NCI-H187 (cell line): ENCODE measurements around the gene CDC25B.

Experiments
- DNase-seq, 2 experiments: peaks; one replicate each; lab custom pipeline; 2025; lab: John Stamatoyannopoulos, UW

The CDC25B gene

GRCh38 chr20:3764659-3765058 is 31.5 kb upstream of the CDC25B start:
- DNase-seq: no peak

- no peak for DNase-seq
Observed at GRCh38 chr20:3765171-3765882, 30.8 kb upstream of the CDC25B start.

GRCh38 chr20:3766422-3767109 is 29.5 kb upstream of the CDC25B start:
- no peak for DNase-seq

GRCh38 chr20:3767110-3767426 is 29.0 kb upstream of the CDC25B start:
- DNase-seq: no peak

- DNase-seq: peak; percentile 96 to 99
Observed at GRCh38 chr20:3767427-3768341, 28.4 kb upstream of the CDC25B start, which contains the start of gene ADISSP. Gene ADISSP (minus strand): TSS chr20:3767753. CDS start chr20:3760100, 7,653 bp downstream.

GRCh38 chr20:3768342-3769130 is 27.6 kb upstream of the CDC25B start:
- DNase-seq: peak; percentile 68 to 71

GRCh38 chr20:3771552-3772058 is 24.5 kb upstream of the CDC25B start:
- DNase-seq: no peak

- DNase-seq: no peak
Observed at GRCh38 chr20:3775457-3776108, 20.5 kb upstream of the CDC25B start.

GRCh38 chr20:3777381-3777715 is 18.8 kb upstream of the CDC25B start:
- no peak for DNase-seq

GRCh38 chr20:3777716-3778629 is 18.1 kb upstream of the CDC25B start:
- no peak for DNase-seq

GRCh38 chr20:3778976-3779375 is 17.1 kb upstream of the CDC25B start:
- DNase-seq: no peak

GRCh38 chr20:3781153-3781910 is 14.8 kb upstream of the CDC25B start, which contains the start of gene SPEF1:
Gene SPEF1 (minus strand): TSS chr20:3781448. CDS start chr20:3781287, 161 bp downstream.
- DNase-seq: peak; percentile 67 to 90

GRCh38 chr20:3782597-3782996 is 13.5 kb upstream of the CDC25B start:
- no peak for DNase-seq

GRCh38 chr20:3783068-3783489 is 13.0 kb upstream of the CDC25B start:
- no peak for DNase-seq

GRCh38 chr20:3783511-3784195 is 12.5 kb upstream of the CDC25B start:
- DNase-seq: no peak

- DNase-seq: no peak
Observed at GRCh38 chr20:3784216-3784853, 11.8 kb upstream of the CDC25B start.

GRCh38 chr20:3784863-3785239 is 11.3 kb upstream of the CDC25B start:
- DNase-seq: no peak
